ENCODE measurements around the gene EFHD2. TPM values are rescaled to one million over a fixed set of nuclear protein-coding genes. Genes with fewer than 3 reads are reported as not detected.

The EFHD2 gene
- total and polyA plus RNA-seq, 2 of the 8 experiments (the other 6 are each of a cell fraction or from before 2014, with no cell fraction given) = 24.4 to 25.1 TPM

DNA sequence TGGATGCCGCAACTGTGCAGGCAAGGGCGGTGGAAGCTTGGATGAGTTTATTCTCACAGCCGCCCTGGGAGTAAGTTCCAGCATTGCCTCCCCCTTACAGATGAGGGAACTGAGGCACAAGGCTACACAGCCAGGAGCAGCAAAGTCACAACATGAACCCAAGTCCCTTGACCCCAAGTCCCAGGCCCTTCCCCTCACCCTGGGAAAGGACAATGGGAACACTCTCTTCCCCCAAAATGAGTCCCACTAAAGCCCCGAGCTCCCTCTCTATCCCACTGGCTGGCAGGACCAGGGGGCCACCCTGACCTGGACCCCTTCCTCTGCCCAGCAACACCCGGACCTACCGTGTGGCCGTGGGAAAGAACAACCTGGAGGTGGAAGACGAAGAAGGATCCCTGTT, 32.4 kb downstream of the EFHD2 start:
- Histone ChIP-seq H2BK12ac (ENCODE audit: low read depth, low read length) (no peak overlapping the region), H3K9me3 (ENCODE audit: insufficient read depth in 2 of 2, low read depth in 1 of 2, low read length in 1 of 2) (no peaks in the 10 kb centered on the region), H2BK120ac (replicated peaks; ENCODE audit: low read depth, low read length) (no peak overlapping the region), H4K8ac (ENCODE audit: extremely low read depth, insufficient read depth, low read length) (no peak overlapping the region), H3K14ac (ENCODE audit: insufficient read length) (no peak overlapping the region), H4K91ac (replicated peaks; ENCODE audit: insufficient read length, low read length) (no peak overlapping the region), H3K9ac (replicated peaks in 1 of 4; ENCODE audit: extremely low read depth in 1 of 4, low read depth in 3 of 4, low read length in 3 of 4) (no peak overlapping the region), H3K18ac (ENCODE audit: extremely low read depth, low read length) (no peak overlapping the region), H3K4me1 (replicated peaks in 1 of 4; ENCODE audit: control insufficient read depth in 3 of 4, insufficient read depth in 4 of 4, low read length in 3 of 4) (no peaks in the 10 kb centered on the region), H2AFZ (ENCODE audit: low read length) (no peak overlapping the region), H3K27me3 (replicated peaks in 1 of 4; ENCODE audit: control insufficient read depth in 3 of 4, extremely low read depth in 1 of 4, insufficient read depth in 3 of 4, low read length in 3 of 4) (no peaks in the 10 kb centered on the region), H3K27ac (ENCODE audit: low read depth, low read length) (no peak overlapping the region), H3K56ac (replicated peaks; ENCODE audit: insufficient read length, low read depth, low read length) (no peak overlapping the region), H4K5ac (ENCODE audit: insufficient read length, low read depth, low read length) (no peak overlapping the region), H3K4me2 (ENCODE audit: insufficient read depth in 1 of 2, low read depth in 2 of 2, low read length in 2 of 2) (no peak overlapping the region), H3K23me2 (ENCODE audit: low read depth, low read length) (no peaks in the 10 kb centered on the region; the same call in 1 of the 2 replicates), H4K20me1 (replicated peaks in 1 of 2; ENCODE audit: control insufficient read depth in 1 of 2, insufficient read depth in 2 of 2, low read length in 2 of 2) (no peaks in the 10 kb centered on the region), H3K36me3 (ENCODE audit: control insufficient read depth in 2 of 4, insufficient read depth in 4 of 4, low read length in 3 of 4) (no peaks in the 10 kb centered on the region), H2AK5ac (ENCODE audit: low read depth, low read length) (no peak overlapping the region), H3K4me3 (ENCODE audit: extremely low read depth in 1 of 4, insufficient read depth in 2 of 4, low read depth in 3 of 4, low read length in 4 of 4) (no peak overlapping the region), H2BK20ac (ENCODE audit: low read length) (no peak overlapping the region), H2BK5ac (ENCODE audit: low read depth, low read length) (no peak overlapping the region), H3K79me1 (ENCODE audit: low read depth, low read length) (no peaks in the 10 kb centered on the region), H3K4ac (replicated peaks; ENCODE audit: insufficient read length, low read depth, low read length) (no peak overlapping the region), H3K79me2 (ENCODE audit: control insufficient read depth in 1 of 2, insufficient read depth in 2 of 2, low read length in 2 of 2) (no peaks in the 10 kb centered on the region), H2BK15ac (ENCODE audit: low read length) (no peak overlapping the region), H3K23ac (ENCODE audit: insufficient read length) (no peak overlapping the region)
- FAIRE-seq = no peak
- ChIA-PET CTCF (ENCODE audit: partially characterized antibody) (interaction anchor here (0.7 to 2.0 kb wide), 2 partner anchors 11 to 69 kb away, joined by 3 to 12 read pairs; no protein-coding TSS in a partner anchor), POLR2A (ENCODE audit: partially characterized antibody) (no interaction called here)
- no peak for DNase-seq (ENCODE audit: low read depth in 1 of 2, low spot score in 2 of 2)
- 86% methylated on average over 8 of the region's 8 CpGs; no CpG with 5 or more reads in 1 of the 2 experiments for WGBS, 2 experiments (ENCODE audit: extremely low coverage in 1 of 2, insufficient coverage in 1 of 2, insufficient read length in 1 of 2, insufficient replicate concordance in 2 of 2, low coverage in 1 of 2, low lambda C conversion rate in 2 of 2, missing lambda C conversion rate in 1 of 2)
- TF ChIP-seq BCL11A (IDR thresholded peaks at IDR 0.05; ENCODE audit: low read depth in 2 of 2, low read length in 2 of 2) (no peak), SP2 (IDR thresholded peaks at IDR 0.05; ENCODE audit: low read length) (no peak), SIRT6 (IDR thresholded peaks at IDR 0.05; ENCODE audit: low read length) (no peak), CHD1 (IDR thresholded peaks at IDR 0.05; ENCODE audit: low read depth, low read length) (no peak), JUN (IDR thresholded peaks at IDR 0.05; ENCODE audit: low read depth, low read length) (no peak), TAF1 (IDR thresholded peaks at IDR 0.05; ENCODE audit: low read depth, low read length) (no peak), ASH2L (IDR thresholded peaks at IDR 0.05; ENCODE audit: low read length) (no peak), YY1 (IDR thresholded peaks at IDR 0.05; ENCODE audit: low read depth, low read length) (no peak), SIN3A (conservative IDR thresholded peaks at IDR 0.05 in 1 of 2, IDR thresholded peaks at IDR 0.05 in 1 of 2; ENCODE audit: low read depth in 1 of 2, low read length in 2 of 2) (no peak), RBBP5 (IDR thresholded peaks at IDR 0.05; ENCODE audit: borderline replicate concordance, low read depth, low read length) (no peak), KDM1A (IDR thresholded peaks at IDR 0.05; ENCODE audit: borderline replicate concordance, low read length) (no peak)
- TF ChIP-seq, protein P1, sequence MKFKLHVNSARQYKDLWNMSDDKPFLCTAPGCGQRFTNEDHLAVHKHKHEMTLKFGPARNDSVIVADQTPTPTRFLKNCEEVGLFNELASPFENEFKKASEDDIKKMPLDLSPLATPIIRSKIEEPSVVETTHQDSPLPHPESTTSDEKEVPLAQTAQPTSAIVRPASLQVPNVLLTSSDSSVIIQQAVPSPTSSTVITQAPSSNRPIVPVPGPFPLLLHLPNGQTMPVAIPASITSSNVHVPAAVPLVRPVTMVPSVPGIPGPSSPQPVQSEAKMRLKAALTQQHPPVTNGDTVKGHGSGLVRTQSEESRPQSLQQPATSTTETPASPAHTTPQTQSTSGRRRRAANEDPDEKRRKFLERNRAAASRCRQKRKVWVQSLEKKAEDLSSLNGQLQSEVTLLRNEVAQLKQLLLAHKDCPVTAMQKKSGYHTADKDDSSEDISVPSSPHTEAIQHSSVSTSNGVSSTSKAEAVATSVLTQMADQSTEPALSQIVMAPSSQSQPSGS (IDR thresholded peaks at IDR 0.05; ENCODE audit: low read length) = no peak
- TF ChIP-seq, protein P2, sequence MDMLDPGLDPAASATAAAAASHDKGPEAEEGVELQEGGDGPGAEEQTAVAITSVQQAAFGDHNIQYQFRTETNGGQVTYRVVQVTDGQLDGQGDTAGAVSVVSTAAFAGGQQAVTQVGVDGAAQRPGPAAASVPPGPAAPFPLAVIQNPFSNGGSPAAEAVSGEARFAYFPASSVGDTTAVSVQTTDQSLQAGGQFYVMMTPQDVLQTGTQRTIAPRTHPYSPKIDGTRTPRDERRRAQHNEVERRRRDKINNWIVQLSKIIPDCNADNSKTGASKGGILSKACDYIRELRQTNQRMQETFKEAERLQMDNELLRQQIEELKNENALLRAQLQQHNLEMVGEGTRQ (IDR thresholded peaks at IDR 0.05; ENCODE audit: low read length) = no peak

Measured in H1 (cell line).